Suprapubic skin (tissue), 3 donors: Measurements from ENCODE around the gene CCL3.

Source experiments
- CTCF ChIP-seq, 2 donors: fragments of 200-600 bp in 1 of 2; fragments of 450-650 bp in 1 of 2; sonication (generic) in 1 of 2; IDR thresholded peaks; one replicate each; pipeline ENCODE4 v1.5.1; 2016 to 2019; ENCODE audit warnings: antibody characterized with exemption in 2 of 2, mild to moderate bottlenecking in 1 of 2, moderate library complexity in 1 of 2
- POLR2AphosphoS5 ChIP-seq, 3 donors: sonication (generic); formaldehyde crosslinking; IDR thresholded peaks; one replicate each; pipeline ENCODE4 v1.6.1; 2017; ENCODE audit warnings: antibody characterized with exemption in 3 of 3

GRCh38 chr17:36055921-36056520 is 33.9 kb downstream of the CCL3 start:
- TF ChIP-seq CTCF (IDR thresholded peaks at IDR 0.05) = no peak
- no peak for TF ChIP-seq POLR2AphosphoS5 (IDR thresholded peaks at IDR 0.05)
